ENCODE data around the gene ZBTB26. TPM values are rescaled to one million over a fixed set of nuclear protein-coding genes. Genes with fewer than 3 reads are reported as not detected.
"Not testable (repeated sequence)": the region's sequence is repeated elsewhere in the genome, so short reads cannot be mapped to it uniquely, and the experiment has no call there.

Gene ZBTB26
- total and polyA plus RNA-seq, 2 donors = 6.7 to 7.0 TPM

DNA sequence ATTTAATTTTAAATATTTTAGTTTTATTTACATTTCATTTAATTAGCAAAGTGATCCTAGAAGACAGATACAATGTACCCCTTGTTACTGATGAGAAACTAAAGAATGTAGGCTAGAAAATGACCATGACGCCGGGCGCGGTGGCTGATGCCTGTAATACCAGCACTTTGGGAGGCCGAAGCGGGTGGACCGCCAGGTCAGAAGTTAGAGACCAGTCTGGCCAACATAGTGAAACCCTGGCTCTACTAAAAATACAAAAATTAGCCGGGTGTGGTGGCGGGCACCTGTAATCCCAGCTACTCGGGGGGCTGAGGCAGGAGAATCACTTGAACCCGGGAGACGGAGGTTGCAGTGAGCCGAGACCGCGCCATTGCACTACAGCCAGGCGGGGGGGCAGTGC is 25.2 kb downstream of the ZBTB26 start:
- DNase-seq (ENCODE audit: low read depth in 6 of 9, low spot score in 9 of 9); H3K27me3 ChIP-seq (ENCODE audit: control insufficient read depth in 2 of 2, insufficient read depth in 1 of 2, low read length in 1 of 2); H3K4me3 ChIP-seq (ENCODE audit: low read length in 2 of 2); H3K4me1 ChIP-seq (ENCODE audit: control insufficient read depth in 2 of 2, insufficient read depth in 2 of 2, low read length in 2 of 2); H3K9me3 ChIP-seq (ENCODE audit: control insufficient read depth in 2 of 2, insufficient read depth in 1 of 2, low read length in 1 of 2); H3K27ac ChIP-seq (ENCODE audit: low read depth in 1 of 2, low read length in 1 of 2): not testable (repeated sequence)
- WGBS = 94% methylated on average over 16 of the region's 16 CpGs
- H3K36me3 ChIP-seq (ENCODE audit: control insufficient read depth in 2 of 2, insufficient read depth in 2 of 2, low read length in 1 of 2) = peaks cover 6 to 12% of the 10 kb centered on the region in 2 donors

GRCh38 chr9:122904823-122905710 is 26.2 kb downstream of the ZBTB26 start, which contains the start of gene RC3H2:
RC3H2 (minus strand) TSS chr9:122905359; CDS start chr9:122897509, 7,850 bp downstream.
- peak within 1 kb of the TSS; percentile 83 to 86 for H3K27ac ChIP-seq (ENCODE audit: low read depth in 1 of 2, low read length in 1 of 2)
- H3K9me3 ChIP-seq (ENCODE audit: control insufficient read depth in 2 of 2, insufficient read depth in 1 of 2, low read length in 1 of 2) = no peaks in the 10 kb centered on the region
- peaks cover 0 to 6% of the 10 kb centered on the region in 2 donors for H3K4me1 ChIP-seq (ENCODE audit: control insufficient read depth in 2 of 2, insufficient read depth in 2 of 2, low read length in 2 of 2)
- peaks cover 0 to 4% of the 10 kb centered on the region in 2 donors for H3K36me3 ChIP-seq (ENCODE audit: control insufficient read depth in 2 of 2, insufficient read depth in 2 of 2, low read length in 1 of 2)
- H3K27me3 ChIP-seq (ENCODE audit: control insufficient read depth in 2 of 2, insufficient read depth in 1 of 2, low read length in 1 of 2) = no peaks in the 10 kb centered on the region
- under 1% methylated on average over 77 of the region's 77 CpGs for WGBS
- DNase-seq (ENCODE audit: low read depth in 6 of 9, low spot score in 9 of 9) = peak; percentile 94 to 100 (median 98)
- H3K4me3 ChIP-seq (ENCODE audit: low read length in 2 of 2) = peak within 1 kb of the TSS; percentile 71 to 94

DNA sequence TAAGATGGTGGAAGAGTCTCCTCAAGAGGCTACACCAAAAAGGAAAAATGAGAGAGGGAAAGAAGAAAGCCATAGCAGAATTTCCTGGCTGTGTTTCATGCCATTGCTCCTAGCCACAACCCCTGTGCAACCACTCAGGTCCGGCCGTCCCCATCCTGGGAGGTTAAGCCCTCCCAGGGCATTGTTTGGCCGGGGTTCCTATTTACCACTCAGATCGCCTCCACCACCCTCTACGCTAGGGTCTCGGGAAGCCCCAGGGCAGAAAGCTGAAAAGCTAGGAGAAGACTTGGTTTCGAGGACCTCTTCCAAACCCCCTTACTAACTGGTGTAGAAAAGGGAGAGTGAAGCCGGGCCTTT is 26.9 kb downstream of the ZBTB26 start:
- no peaks in the 10 kb centered on the region for H3K9me3 ChIP-seq (ENCODE audit: control insufficient read depth in 2 of 2, insufficient read depth in 1 of 2, low read length in 1 of 2)
- H3K27ac ChIP-seq (ENCODE audit: low read depth in 1 of 2, low read length in 1 of 2) = peak overlapping the region; percentile 83 to 86
- H3K36me3 ChIP-seq (ENCODE audit: control insufficient read depth in 2 of 2, insufficient read depth in 2 of 2, low read length in 1 of 2) = no peaks in the 10 kb centered on the region
- peak in 3 of 9 donors; percentile 15 to 40 (median 28) for DNase-seq (ENCODE audit: low read depth in 6 of 9, low spot score in 9 of 9)
- under 1% methylated on average over 8 of the region's 8 CpGs for WGBS
- peak overlapping the region; percentile 71 to 94 for H3K4me3 ChIP-seq (ENCODE audit: low read length in 2 of 2)
- H3K27me3 ChIP-seq (ENCODE audit: control insufficient read depth in 2 of 2, insufficient read depth in 1 of 2, low read length in 1 of 2) = no peaks in the 10 kb centered on the region
- peaks cover 0 to 6% of the 10 kb centered on the region in 2 donors for H3K4me1 ChIP-seq (ENCODE audit: control insufficient read depth in 2 of 2, insufficient read depth in 2 of 2, low read length in 2 of 2)

GRCh38 chr9:122900791-122901190 is 30.5 kb downstream of the ZBTB26 start:
- H3K27me3 ChIP-seq (ENCODE audit: control insufficient read depth in 2 of 2, insufficient read depth in 1 of 2, low read length in 1 of 2) = no peaks in the 10 kb centered on the region
- H3K27ac ChIP-seq (ENCODE audit: low read depth in 1 of 2, low read length in 1 of 2) = peak overlapping the region in 1 of 2 donors; percentile 28
- H3K4me3 ChIP-seq (ENCODE audit: low read length in 2 of 2) = no peak overlapping the region
- peaks cover 0 to 6% of the 10 kb centered on the region in 2 donors for H3K4me1 ChIP-seq (ENCODE audit: control insufficient read depth in 2 of 2, insufficient read depth in 2 of 2, low read length in 2 of 2)
- DNase-seq (ENCODE audit: low read depth in 6 of 9, low spot score in 9 of 9) = peak in 1 of 9 donors; percentile 10
- no peaks in the 10 kb centered on the region for H3K9me3 ChIP-seq (ENCODE audit: control insufficient read depth in 2 of 2, insufficient read depth in 1 of 2, low read length in 1 of 2)
- H3K36me3 ChIP-seq (ENCODE audit: control insufficient read depth in 2 of 2, insufficient read depth in 2 of 2, low read length in 1 of 2) = peaks cover 7 to 11% of the 10 kb centered on the region in 2 donors
- WGBS = 13% methylated on average over 2 of the region's 2 CpGs

GRCh38 chr9:122897969-122898368 is 33.3 kb downstream of the ZBTB26 start:
- WGBS = 98% methylated on average over 1 of the region's 1 CpG
- H3K36me3 ChIP-seq (ENCODE audit: control insufficient read depth in 2 of 2, insufficient read depth in 2 of 2, low read length in 1 of 2) = peaks cover 7 to 24% of the 10 kb centered on the region in 2 donors
- no peaks in the 10 kb centered on the region for H3K4me1 ChIP-seq (ENCODE audit: control insufficient read depth in 2 of 2, insufficient read depth in 2 of 2, low read length in 2 of 2)
- no peaks in the 10 kb centered on the region for H3K27me3 ChIP-seq (ENCODE audit: control insufficient read depth in 2 of 2, insufficient read depth in 1 of 2, low read length in 1 of 2)
- H3K9me3 ChIP-seq (ENCODE audit: control insufficient read depth in 2 of 2, insufficient read depth in 1 of 2, low read length in 1 of 2) = no peaks in the 10 kb centered on the region
- no peak overlapping the region for H3K27ac ChIP-seq (ENCODE audit: low read depth in 1 of 2, low read length in 1 of 2)
- DNase-seq (ENCODE audit: low read depth in 6 of 9, low spot score in 9 of 9) = no peak
- H3K4me3 ChIP-seq (ENCODE audit: low read length in 2 of 2) = no peak overlapping the region

DNA sequence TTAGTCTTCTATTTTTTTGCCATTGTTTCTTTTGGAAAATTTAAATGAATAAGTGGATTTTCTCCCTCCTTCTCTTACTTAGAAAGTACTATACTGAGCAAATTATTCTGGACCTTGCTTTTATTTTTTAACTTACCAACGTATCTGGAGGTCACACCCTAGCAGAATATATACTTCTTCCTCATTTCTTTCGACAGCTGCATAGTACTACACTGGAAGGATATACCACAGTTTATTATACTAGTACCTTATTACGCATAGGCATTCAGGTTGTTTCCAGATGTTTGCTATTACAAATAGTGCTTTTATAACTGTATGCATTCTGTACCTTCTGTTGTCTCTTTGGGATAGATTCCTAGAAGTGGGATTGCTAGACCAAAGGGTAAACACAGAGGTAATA is 42.8 kb downstream of the ZBTB26 start:
- no peaks in the 10 kb centered on the region for H3K27me3 ChIP-seq (ENCODE audit: control insufficient read depth in 2 of 2, insufficient read depth in 1 of 2, low read length in 1 of 2)
- WGBS = 87% methylated on average over 3 of the region's 3 CpGs
- H3K27ac ChIP-seq (ENCODE audit: low read depth in 1 of 2, low read length in 1 of 2) = no peak overlapping the region
- H3K36me3 ChIP-seq (ENCODE audit: control insufficient read depth in 2 of 2, insufficient read depth in 2 of 2, low read length in 1 of 2) = peaks cover 13 to 50% of the 10 kb centered on the region in 2 donors
- H3K4me3 ChIP-seq (ENCODE audit: low read length in 2 of 2) = no peak overlapping the region
- DNase-seq (ENCODE audit: low read depth in 6 of 9, low spot score in 9 of 9) = no peak
- no peaks in the 10 kb centered on the region for H3K9me3 ChIP-seq (ENCODE audit: control insufficient read depth in 2 of 2, insufficient read depth in 1 of 2, low read length in 1 of 2)
- no peaks in the 10 kb centered on the region for H3K4me1 ChIP-seq (ENCODE audit: control insufficient read depth in 2 of 2, insufficient read depth in 2 of 2, low read length in 2 of 2)

- peaks cover 21 to 58% of the 10 kb centered on the region in 2 donors for H3K36me3 ChIP-seq (ENCODE audit: control insufficient read depth in 2 of 2, insufficient read depth in 2 of 2, low read length in 1 of 2)
- no peaks in the 10 kb centered on the region for H3K4me1 ChIP-seq (ENCODE audit: control insufficient read depth in 2 of 2, insufficient read depth in 2 of 2, low read length in 2 of 2)
- H3K4me3 ChIP-seq (ENCODE audit: low read length in 2 of 2) = no peak overlapping the region
- H3K27me3 ChIP-seq (ENCODE audit: control insufficient read depth in 2 of 2, insufficient read depth in 1 of 2, low read length in 1 of 2) = no peaks in the 10 kb centered on the region
- no peak overlapping the region for H3K27ac ChIP-seq (ENCODE audit: low read depth in 1 of 2, low read length in 1 of 2)
- 99% methylated on average over 2 of the region's 2 CpGs for WGBS
- H3K9me3 ChIP-seq (ENCODE audit: control insufficient read depth in 2 of 2, insufficient read depth in 1 of 2, low read length in 1 of 2) = no peaks in the 10 kb centered on the region
- DNase-seq (ENCODE audit: low read depth in 6 of 9, low spot score in 9 of 9) = no peak
Measured at GRCh38 chr9:122883125-122883524, 48.2 kb downstream of the ZBTB26 start.

GRCh38 chr9:122879443-122879842 is 51.9 kb downstream of the ZBTB26 start:
- H3K9me3 ChIP-seq (ENCODE audit: control insufficient read depth in 2 of 2, insufficient read depth in 1 of 2, low read length in 1 of 2) = no peaks in the 10 kb centered on the region
- no peak overlapping the region for H3K27ac ChIP-seq (ENCODE audit: low read depth in 1 of 2, low read length in 1 of 2)
- no peak overlapping the region for H3K4me3 ChIP-seq (ENCODE audit: low read length in 2 of 2)
- H3K36me3 ChIP-seq (ENCODE audit: control insufficient read depth in 2 of 2, insufficient read depth in 2 of 2, low read length in 1 of 2) = peaks cover 43 to 80% of the 10 kb centered on the region in 2 donors
- WGBS = 99% methylated on average over 2 of the region's 2 CpGs
- no peaks in the 10 kb centered on the region for H3K4me1 ChIP-seq (ENCODE audit: control insufficient read depth in 2 of 2, insufficient read depth in 2 of 2, low read length in 2 of 2)
- no peaks in the 10 kb centered on the region for H3K27me3 ChIP-seq (ENCODE audit: control insufficient read depth in 2 of 2, insufficient read depth in 1 of 2, low read length in 1 of 2)
- DNase-seq (ENCODE audit: low read depth in 6 of 9, low spot score in 9 of 9) = no peak

- H3K9me3 ChIP-seq (ENCODE audit: control insufficient read depth in 2 of 2, insufficient read depth in 1 of 2, low read length in 1 of 2) = no peaks in the 10 kb centered on the region
- no peaks in the 10 kb centered on the region for H3K27me3 ChIP-seq (ENCODE audit: control insufficient read depth in 2 of 2, insufficient read depth in 1 of 2, low read length in 1 of 2)
- 97% methylated on average over 1 of the region's 1 CpG for WGBS
- H3K27ac ChIP-seq (ENCODE audit: low read depth in 1 of 2, low read length in 1 of 2) = no peak overlapping the region
- no peak for DNase-seq (ENCODE audit: low read depth in 6 of 9, low spot score in 9 of 9)
- peaks cover 38 to 74% of the 10 kb centered on the region in 2 donors for H3K36me3 ChIP-seq (ENCODE audit: control insufficient read depth in 2 of 2, insufficient read depth in 2 of 2, low read length in 1 of 2)
- no peaks in the 10 kb centered on the region for H3K4me1 ChIP-seq (ENCODE audit: control insufficient read depth in 2 of 2, insufficient read depth in 2 of 2, low read length in 2 of 2)
- no peak overlapping the region for H3K4me3 ChIP-seq (ENCODE audit: low read length in 2 of 2)
Measured at GRCh38 chr9:122875523-122875922, 55.8 kb downstream of the ZBTB26 start.
